Anterior cingulate cortex (tissue), 58 donors: ENCODE measurements around the gene MAP1B.

ENCODE experiments used
- DNase-seq, 58 donors: peaks; one replicate each; lab custom pipeline; 2025; lab: John Stamatoyannopoulos, UW

The MAP1B gene

GRCh38 chr5:72093824-72094223 lies 13.5 kb upstream of the MAP1B start:
- no peak for DNase-seq

GRCh38 chr5:72096602-72097188 lies 10.6 kb upstream of the MAP1B start:
- DNase-seq = no peak

DNA sequence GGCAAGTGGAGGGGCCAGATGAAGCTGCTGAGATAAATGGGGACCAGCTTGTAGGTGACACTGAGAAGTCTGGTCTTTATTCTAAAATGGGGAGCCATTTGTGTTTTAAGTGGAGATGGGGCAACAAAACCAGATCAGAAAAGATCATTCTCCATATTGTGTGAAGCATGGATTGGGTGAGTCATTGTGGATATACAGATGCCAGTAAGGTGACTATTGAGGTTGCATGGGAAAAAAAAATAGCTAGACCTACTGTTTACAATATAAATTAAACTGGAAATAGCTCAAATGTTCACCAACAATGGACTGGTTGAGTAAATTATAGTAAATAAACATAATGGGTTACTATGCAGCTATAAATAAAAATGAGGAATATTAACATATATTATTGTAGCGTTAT lies 5.4 kb upstream of the MAP1B start:
- no peak for DNase-seq

- DNase-seq = peak in 1 of 58 donors; percentile 33
These were observed 501 bp upstream of the MAP1B start for GRCh38 chr5:72106817-72107130.

GRCh38 chr5:72107901-72108201 lies 576 bp downstream of the MAP1B start:
- DNase-seq = peak in 2 of 58 donors; percentile 39 to 54

GRCh38 chr5:72108202-72109061 lies 1.2 kb downstream of the MAP1B start:
- peak in 54 of 58 donors; percentile 16 to 81 (median 61) for DNase-seq

DNA sequence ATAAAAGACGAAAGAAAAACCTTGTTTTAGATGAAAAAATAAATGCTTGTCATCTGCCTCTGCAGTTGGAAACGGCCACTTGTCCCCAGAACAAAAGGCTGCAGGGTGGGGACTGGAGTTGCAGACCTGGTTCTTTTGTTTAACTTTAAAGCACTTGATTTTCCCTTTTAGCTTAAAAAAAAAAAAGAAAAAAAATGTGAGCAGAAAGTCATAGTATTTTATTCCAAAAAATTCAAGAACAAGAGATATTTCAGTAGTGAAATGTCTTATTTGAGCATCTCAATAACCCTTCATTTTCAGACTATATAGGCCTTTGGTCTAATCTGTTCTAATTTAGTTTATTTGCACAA lies 1.8 kb downstream of the MAP1B start:
- no peak for DNase-seq

GRCh38 chr5:72109625-72110024 lies 2.4 kb downstream of the MAP1B start:
- DNase-seq = peak in 23 of 58 donors; percentile 6 to 47 (median 23)

GRCh38 chr5:72110394-72111013 lies 3.2 kb downstream of the MAP1B start:
- peak in 22 of 58 donors; percentile 7 to 56 (median 24) for DNase-seq

GRCh38 chr5:72112389-72112788 lies 5.1 kb downstream of the MAP1B start:
- DNase-seq = no peak

GRCh38 chr5:72114629-72115028 lies 7.4 kb downstream of the MAP1B start:
- no peak for DNase-seq

DNA sequence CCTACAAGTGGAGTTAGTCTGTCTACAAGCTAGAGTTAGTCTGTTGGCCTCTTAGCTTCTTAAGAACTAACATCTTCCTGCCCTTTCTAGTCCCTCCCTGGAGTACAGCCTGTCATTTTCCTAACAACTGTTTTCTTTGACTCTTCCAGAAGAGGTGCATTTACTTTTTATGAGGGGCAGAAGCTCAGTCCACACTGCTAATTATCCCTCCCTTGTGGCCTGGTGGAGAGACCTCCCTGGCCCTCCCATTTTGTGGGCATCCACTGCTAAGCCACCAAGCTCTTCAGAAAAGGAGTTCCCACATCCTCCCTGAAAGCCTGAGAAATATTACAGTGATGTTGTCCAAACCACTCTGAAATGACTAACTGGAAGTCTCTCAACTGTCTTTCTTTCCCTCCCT lies 8.0 kb downstream of the MAP1B start:
- no peak for DNase-seq

DNA sequence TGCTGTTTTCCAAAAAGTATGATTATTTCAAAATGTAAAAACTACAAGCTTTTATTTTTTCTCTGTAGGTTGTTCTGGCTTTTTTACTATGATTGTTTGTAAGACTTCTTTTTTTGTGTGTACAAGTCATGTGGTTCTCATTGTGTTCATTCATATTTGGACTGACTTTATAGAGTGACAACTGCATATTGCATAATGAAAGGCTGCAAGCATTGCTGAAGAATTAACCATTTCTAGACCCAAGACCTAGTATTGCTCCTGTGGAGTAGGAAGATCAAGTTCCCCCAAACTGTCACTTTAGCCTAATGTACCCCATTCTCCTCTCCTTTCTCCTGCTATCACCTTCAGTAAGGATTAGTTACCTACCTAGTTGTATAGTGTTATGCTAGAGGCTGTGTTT lies 10.0 kb downstream of the MAP1B start:
- DNase-seq = no peak

DNA sequence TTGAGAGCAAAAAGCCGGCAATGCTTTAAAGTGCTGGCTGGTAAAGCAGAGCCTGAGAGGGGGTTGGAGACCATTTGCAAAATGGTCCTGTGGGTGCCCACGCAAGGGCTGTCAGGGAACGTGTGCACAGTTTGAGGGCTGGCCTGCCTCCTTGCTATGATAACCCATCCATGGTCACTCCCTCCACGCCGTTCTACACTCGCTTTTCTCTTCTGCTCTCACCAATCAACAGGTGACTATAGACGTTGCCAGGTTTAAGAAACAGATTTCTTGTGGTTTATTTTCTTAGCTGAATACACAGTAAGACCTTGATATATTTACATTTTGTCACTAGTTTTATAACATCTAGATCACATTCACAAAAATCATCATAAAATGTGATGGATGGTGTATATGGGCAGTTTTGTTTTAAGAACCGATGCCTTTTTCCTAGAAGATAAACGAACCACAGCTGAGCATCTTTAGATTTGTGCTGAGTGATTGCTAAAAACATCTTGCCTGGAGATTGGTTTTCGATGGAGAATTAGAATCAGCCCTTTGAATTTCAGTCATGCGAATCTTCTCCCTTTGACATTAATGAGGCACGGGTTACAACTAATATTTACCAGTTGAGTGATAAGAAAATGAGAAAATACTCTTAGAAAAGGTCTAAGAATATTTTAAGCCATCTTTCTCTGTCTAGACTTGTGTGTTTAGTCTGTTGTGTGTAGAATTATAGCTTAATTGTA lies 13.9 kb downstream of the MAP1B start:
- no peak for DNase-seq

DNA sequence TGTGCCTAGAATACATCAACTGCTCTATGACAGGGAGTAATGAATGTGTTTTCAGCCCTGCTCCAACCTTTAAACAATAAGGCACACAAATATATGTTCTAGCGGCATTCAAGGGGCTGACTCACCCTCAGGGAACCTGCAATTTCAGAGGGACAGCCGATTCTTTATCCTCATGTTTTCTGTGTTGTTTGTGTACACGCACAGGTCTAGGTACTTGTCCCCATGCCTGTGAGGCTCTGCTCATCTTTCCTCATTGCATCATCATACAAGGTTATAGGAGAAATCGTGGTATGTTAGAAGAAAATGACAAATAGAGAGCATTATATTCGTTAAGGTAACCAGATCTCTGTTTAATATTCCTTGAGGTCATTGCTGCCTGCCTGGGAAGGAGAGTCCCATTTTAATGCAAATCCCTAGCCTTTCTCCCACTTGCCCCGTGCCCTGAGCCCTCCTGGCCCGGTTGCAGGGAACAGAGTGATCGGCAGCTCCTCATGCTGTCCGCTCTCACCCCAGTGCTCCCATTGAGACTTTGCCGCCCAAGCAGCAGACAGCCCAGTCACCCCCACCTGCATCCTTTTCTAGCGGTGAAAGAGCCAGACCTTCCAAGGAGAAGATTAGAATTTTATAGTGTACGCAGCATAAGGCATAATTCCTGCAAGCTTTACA lies 14.6 kb downstream of the MAP1B start:
- DNase-seq = peak in 1 of 58 donors; percentile 13

DNA sequence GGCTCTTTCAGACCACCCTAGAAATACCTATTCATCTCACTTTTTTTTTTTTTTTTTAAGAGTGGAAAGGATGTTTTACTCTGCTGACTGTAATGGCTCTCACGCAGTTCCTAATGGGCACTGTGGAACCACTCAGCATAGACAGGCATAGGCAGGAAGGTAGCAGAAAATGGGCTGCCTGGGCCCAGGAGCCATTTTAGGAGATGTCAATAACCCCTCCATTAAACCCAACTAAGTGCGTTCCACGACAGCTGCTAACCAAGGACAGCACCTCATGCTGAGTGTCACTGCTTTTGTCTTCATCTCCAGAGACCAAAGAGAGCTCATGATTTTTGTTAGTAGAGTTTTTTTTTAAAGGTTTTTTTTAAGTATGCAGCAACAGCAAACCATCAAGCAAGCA lies 15.3 kb downstream of the MAP1B start:
- no peak for DNase-seq

- no peak for DNase-seq
These were observed 16.6 kb downstream of the MAP1B start for GRCh38 chr5:72123764-72124376.

DNA sequence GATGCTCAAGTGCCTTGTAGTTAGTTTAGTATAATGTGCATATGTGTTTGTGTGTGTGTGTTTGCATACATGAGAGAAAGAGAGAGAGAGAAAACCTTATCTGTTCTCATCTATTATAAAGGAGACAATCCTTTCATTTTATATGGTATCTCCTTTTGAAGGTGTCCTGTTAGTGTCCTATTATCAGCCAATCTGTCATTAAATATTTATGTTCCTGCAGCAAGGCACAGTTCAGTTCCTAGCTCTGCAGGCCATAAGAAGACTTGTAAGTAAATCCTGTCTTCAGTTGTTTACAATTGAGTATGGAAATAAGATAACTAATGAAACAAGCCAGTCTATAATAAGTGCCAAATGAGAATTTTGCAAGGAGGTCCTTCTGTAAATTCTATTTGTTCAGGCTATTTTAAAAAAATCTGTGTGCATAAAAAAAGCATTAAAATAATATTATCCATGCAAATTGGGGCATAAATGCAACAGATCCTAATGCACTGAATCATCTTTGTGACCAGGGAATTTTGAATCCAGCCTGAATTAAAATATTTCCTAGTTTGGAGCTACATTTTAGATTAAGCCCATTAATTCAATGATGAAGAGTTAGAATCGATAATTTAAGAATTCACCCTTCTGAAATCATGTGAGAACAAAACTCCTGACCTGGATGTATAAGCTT lies 18.1 kb downstream of the MAP1B start:
- no peak for DNase-seq

GRCh38 chr5:72125941-72126620 lies 18.8 kb downstream of the MAP1B start:
- no peak for DNase-seq
